SK-N-SH treated with all-trans-retinoic acid at 6 μM for 48 hours (cell line): ENCODE results near the gene MAPK1IP1L.

ENCODE experiments used
- ARNTL ChIP-seq: fragments of 450-650 bp; formaldehyde crosslinking; IDR thresholded peaks from 2 replicates; pipeline ENCODE4 v1.5.0; 2020; ENCODE audit warnings: low read depth, mild to moderate bottlenecking, moderate library complexity, borderline replicate concordance
- BACH2 ChIP-seq: fragments of 250-450 bp; sonication (Bioruptor Pico); IDR thresholded peaks from 2 replicates; pipeline ENCODE4 v1.9.0; 2021; ENCODE audit warnings: mild to moderate bottlenecking, borderline replicate concordance
- CSDC2 ChIP-seq: fragments of 250-450 bp; sonication (Bioruptor Pico); IDR thresholded peaks from 2 replicates; pipeline ENCODE4 v1.5.0; 2020; ENCODE audit warnings: mild to moderate bottlenecking, moderate library complexity
- ESRRG ChIP-seq: fragments of 250-450 bp; sonication (Bioruptor Pico); IDR thresholded peaks from 2 replicates; pipeline ENCODE4 v1.6.1; 2021; ENCODE audit warnings: mild to moderate bottlenecking
- OSR1 ChIP-seq: fragments of 250-450 bp; sonication (Bioruptor Pico); IDR thresholded peaks from 2 replicates; pipeline ENCODE4 v1.8.0; 2022; ENCODE audit warnings: moderate library complexity, mild to moderate bottlenecking, inconsistent platforms
- TOX ChIP-seq: fragments of 250-450 bp; sonication (Bioruptor Pico); IDR thresholded peaks from 2 replicates; pipeline ENCODE4 v1.8.0; 2021; ENCODE audit warnings: mild to moderate bottlenecking, moderate library complexity, borderline replicate concordance
- ZC3H10 ChIP-seq: fragments of 250-450 bp; sonication (Bioruptor Pico); IDR thresholded peaks from 2 replicates; pipeline ENCODE4 v1.5.1; 2021; ENCODE audit warnings: mild to moderate bottlenecking, moderate library complexity
- ZNF565 ChIP-seq: fragments of 450-650 bp; formaldehyde crosslinking; conservative IDR thresholded peaks from 2 replicates; pipeline ENCODE4 v1.5.0; 2020; ENCODE audit warnings: low read depth, mild to moderate bottlenecking, moderate library complexity
- ZNF70 ChIP-seq: fragments of 450-650 bp; formaldehyde crosslinking; IDR thresholded peaks from 2 replicates; pipeline ENCODE4 v1.5.0; 2020; ENCODE audit warnings: mild to moderate bottlenecking, moderate library complexity
- ZNF8 ChIP-seq: fragments of 450-650 bp; formaldehyde crosslinking; IDR thresholded peaks from 2 replicates; pipeline ENCODE4 v1.5.0; 2020; ENCODE audit warnings: mild to moderate bottlenecking, moderate library complexity
- TF ChIP-seq, protein P1 (sequence below): fragments of 250-450 bp; sonication (Bioruptor Pico); IDR thresholded peaks from 2 replicates; pipeline ENCODE4 v1.8.0; 2020; ENCODE audit warnings: mild to moderate bottlenecking, moderate library complexity, borderline replicate concordance

GRCh38 chr14:55094292-55095157 lies 43.1 kb downstream of the MAPK1IP1L start:
- TF ChIP-seq, protein P1, sequence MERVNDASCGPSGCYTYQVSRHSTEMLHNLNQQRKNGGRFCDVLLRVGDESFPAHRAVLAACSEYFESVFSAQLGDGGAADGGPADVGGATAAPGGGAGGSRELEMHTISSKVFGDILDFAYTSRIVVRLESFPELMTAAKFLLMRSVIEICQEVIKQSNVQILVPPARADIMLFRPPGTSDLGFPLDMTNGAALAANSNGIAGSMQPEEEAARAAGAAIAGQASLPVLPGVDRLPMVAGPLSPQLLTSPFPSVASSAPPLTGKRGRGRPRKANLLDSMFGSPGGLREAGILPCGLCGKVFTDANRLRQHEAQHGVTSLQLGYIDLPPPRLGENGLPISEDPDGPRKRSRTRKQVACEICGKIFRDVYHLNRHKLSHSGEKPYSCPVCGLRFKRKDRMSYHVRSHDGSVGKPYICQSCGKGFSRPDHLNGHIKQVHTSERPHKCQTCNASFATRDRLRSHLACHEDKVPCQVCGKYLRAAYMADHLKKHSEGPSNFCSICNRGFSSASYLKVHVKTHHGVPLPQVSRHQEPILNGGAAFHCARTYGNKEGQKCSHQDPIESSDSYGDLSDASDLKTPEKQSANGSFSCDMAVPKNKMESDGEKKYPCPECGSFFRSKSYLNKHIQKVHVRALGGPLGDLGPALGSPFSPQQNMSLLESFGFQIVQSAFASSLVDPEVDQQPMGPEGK (CRISPR knock-in tag) = no peak
- TF ChIP-seq ZC3H10 (no peak), ARNTL (no peak), CSDC2 (CRISPR knock-in tag) (no peak), ZNF565 (CRISPR knock-in tag) (no peak), OSR1 (CRISPR knock-in tag) (no peak), ESRRG (CRISPR knock-in tag) (no peak), BACH2 (CRISPR knock-in tag) (no peak), ZNF70 (no peak), ZNF8 (CRISPR knock-in tag) (no peak), TOX (no peak)
